Measurements from ENCODE around the gene U2AF2.

Gene U2AF2

GRCh38 chr19:55660404-55660803 is 5.6 kb downstream of the U2AF2 start:
- DNase-seq: no peak

GRCh38 chr19:55660991-55661390 is 6.2 kb downstream of the U2AF2 start:
- no peak for DNase-seq

GRCh38 chr19:55661826-55662225 is 7.0 kb downstream of the U2AF2 start:
- DNase-seq: no peak

GRCh38 chr19:55663846-55664536 is 9.2 kb downstream of the U2AF2 start:
- DNase-seq: no peak

GRCh38 chr19:55666343-55667005 is 11.6 kb downstream of the U2AF2 start:
- no peak for DNase-seq

GRCh38 chr19:55667006-55667381 is 12.2 kb downstream of the U2AF2 start:
- no peak for DNase-seq

- no peak for DNase-seq
Measured at GRCh38 chr19:55667511-55667910, 12.7 kb downstream of the U2AF2 start.

GRCh38 chr19:55667958-55668357 is 13.1 kb downstream of the U2AF2 start:
- DNase-seq: no peak

- no peak for DNase-seq
Measured at GRCh38 chr19:55668603-55669348, 13.9 kb downstream of the U2AF2 start.

- DNase-seq: no peak
Measured at GRCh38 chr19:55669418-55670279, 14.8 kb downstream of the U2AF2 start.

GRCh38 chr19:55670280-55671053 is 15.6 kb downstream of the U2AF2 start:
- no peak for DNase-seq

- no peak for DNase-seq
Measured at GRCh38 chr19:55671054-55671378, 16.2 kb downstream of the U2AF2 start.

- no peak for DNase-seq
Measured at GRCh38 chr19:55672418-55672817, 17.6 kb downstream of the U2AF2 start.

GRCh38 chr19:55673465-55673864 is 18.6 kb downstream of the U2AF2 start:
- DNase-seq: no peak

- no peak for DNase-seq
Measured at GRCh38 chr19:55673889-55674288, 19.1 kb downstream of the U2AF2 start.

GRCh38 chr19:55674459-55674840 is 19.6 kb downstream of the U2AF2 start:
- DNase-seq: no peak

GRCh38 chr19:55674841-55675660 is 20.2 kb downstream of the U2AF2 start, which contains the start of gene EPN1:
Gene EPN1 (plus strand): TSS chr19:55675226. CDS start chr19:55678628, 3,402 bp downstream.
- peak; percentile 98 for DNase-seq

GRCh38 chr19:55675661-55676354 is 21.0 kb downstream of the U2AF2 start:
- DNase-seq: peak; percentile 25

- DNase-seq: no peak
Measured at GRCh38 chr19:55676383-55676782, 21.5 kb downstream of the U2AF2 start.

GRCh38 chr19:55676889-55677505 is 22.2 kb downstream of the U2AF2 start:
- DNase-seq: no peak

Measured in suppressor macrophage treated with lipopolysaccharide for 4 hours (primary cell).